ENCODE measurements around the gene RNF11.

DNA sequence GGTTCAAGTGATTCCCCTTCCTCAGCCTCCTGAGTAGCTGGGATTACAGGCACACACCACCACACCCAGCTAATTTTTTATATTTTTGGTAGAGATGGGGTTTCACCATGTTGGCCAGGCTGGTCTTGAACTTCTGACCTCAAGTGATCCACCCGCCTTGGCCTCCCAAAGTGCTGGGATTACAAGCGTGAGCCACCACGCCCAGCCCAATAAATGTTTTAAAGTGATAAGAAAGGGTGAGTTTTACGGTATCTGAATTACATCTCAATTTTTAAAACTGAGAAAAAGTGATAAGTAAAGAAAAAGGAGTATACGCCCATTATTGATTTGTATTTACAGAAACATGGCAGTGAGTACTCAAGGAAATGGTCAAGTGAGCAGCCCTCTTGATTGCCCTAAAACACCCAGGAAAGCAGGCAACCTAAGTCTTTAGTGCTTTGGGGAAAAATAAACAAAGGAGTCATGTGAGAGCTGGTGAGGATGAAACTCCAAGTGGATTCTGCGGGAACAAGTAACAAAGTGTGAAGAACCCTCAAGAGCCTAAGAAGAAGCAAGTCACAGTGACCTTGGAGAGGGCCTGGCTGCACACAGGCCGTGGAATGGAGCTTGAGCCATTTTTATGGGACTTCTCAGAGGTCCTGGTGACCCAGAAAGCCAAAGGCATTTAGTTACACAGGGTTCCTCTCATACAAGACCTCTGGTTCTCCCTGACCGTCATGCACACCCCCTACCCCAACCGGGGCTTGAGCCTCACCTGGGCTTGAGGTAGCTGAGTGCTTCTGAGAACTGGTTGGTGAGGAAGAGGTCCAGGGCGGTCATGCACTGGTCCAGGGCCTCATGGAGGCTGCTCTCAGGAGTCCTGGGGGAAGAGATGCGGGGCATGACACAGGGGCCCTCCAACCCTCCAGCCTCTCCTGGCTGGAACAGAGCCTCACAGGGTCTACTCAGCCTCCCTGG lies 85.2 kb downstream of the RNF11 start:
- TF ChIP-seq POLR2A (IDR thresholded peaks at IDR 0.05; ENCODE audit: low read depth, low read length) (no peak), TAF1 (IDR thresholded peaks at IDR 0.05; ENCODE audit: borderline replicate concordance, low read depth, low read length) (no peak), POLR2AphosphoS5 (IDR thresholded peaks at IDR 0.05; ENCODE audit: low read depth, low read length) (no peak)
